HG02981 (cell line): ENCODE data around the gene SLC38A1.
"Not testable (repeated sequence)": the region's sequence is repeated elsewhere in the genome, so short reads cannot be mapped to it uniquely, and the experiment has no call there.

Source experiments
- ATAC-seq: cut with Tn5 transposase; IDR thresholded peaks from one replicate; pipeline ENCODE4 v1.9.1; 2021; ENCODE audit warnings: mild to moderate bottlenecking, moderate library complexity; ENCODE audit not compliant: unreplicated experiment

SLC38A1 gene

DNA sequence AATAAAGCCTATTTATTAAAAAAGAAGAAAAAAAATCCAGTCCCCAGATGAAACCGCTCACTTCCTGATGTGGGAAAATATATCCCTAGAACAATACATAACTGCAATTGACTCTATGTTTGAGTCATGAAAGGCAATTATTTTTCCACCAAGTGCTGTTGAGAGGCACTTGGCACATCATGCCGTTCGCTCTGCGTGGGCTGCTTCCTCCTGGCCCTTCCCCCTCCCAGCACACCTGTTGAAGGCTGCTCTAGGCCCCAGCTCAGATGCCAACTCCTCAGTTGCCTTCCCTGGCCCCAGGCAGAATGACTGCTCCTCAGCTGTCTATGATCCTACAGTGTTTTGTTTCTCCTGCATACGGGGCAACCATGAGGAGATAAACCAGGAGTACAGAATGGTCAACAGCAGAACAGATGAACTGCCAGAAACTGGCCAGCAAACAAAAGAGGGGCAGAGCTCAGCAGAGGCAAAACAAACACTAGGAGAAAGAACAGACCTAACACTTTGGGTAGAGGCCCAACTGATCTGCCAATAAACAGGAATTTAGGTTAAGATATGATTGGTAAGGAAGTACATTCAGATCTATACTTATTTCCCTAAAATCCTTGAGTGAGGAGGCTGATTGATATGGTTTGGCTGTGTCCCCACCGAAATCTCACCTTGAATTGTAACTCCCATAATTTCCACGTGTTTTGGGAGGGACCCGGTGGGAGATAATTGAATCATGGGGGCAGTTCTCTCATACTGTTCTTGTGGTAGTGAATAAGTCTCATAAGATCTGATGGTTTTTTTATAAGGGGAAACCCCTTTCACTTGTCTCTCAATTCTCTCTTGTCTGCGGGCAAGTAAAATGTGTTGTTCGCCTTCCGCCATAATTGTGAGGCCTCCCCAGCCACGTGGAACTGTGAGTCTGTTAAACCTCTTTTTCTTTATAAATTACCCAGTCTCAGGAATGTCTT is 58.6 kb downstream of the SLC38A1 start:
- ATAC-seq: no peak

DNA sequence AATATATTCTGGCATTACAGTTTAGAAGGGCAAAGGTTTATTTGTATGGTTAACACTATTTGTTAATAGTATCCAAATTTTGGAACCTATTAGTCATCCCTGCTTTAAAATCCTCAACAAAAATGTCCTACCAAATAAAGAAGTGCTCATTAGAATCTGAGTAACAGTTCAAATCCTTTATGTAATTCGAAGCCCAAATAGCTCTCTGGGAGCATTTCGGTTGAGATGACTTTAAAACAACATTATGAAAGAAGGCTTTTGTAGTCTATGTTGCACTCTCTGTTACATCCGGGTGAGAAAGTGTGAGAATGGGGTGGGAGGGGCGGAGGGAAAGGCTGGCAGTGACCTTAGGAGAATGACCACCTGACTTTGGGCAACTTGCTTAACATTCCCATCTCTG is 59.7 kb downstream of the SLC38A1 start:
- no peak for ATAC-seq

DNA sequence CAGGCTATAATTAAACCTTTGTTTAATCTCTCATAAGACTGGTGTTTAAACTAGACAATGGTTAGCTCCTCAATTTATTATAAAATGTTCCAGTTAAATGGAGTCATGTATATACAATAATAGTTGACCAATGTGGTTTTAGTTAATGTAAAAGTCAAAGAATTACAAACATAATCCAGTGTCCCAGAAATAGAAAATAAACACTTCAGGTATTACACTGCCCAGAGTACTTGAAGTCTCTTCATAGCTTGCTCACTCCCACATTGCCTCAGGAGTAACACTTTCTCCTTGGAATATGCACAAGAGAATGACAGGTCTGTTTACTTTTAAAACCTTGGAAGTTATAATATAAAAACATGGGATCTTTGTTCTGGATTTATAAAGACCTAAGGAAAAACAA is 60.5 kb downstream of the SLC38A1 start:
- no peak for ATAC-seq

DNA sequence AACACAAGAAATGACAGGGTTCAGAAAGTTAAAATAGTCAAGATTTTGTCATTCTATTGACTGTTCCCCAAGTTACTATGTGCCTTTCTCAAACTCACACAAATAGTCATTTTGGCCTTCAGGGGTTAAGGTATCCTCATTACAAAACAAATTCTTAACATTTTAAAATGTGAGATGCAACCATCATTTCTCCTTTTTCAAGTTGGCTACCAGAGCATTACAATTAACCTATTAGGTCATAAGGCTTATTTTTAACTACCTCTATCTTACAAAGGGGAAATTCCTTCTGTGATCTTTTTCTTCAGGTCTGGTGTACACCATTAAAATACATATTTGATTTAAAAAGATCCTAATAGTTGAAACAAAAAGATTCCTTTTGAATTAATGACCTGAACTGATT is 61.2 kb downstream of the SLC38A1 start:
- ATAC-seq: no peak

DNA sequence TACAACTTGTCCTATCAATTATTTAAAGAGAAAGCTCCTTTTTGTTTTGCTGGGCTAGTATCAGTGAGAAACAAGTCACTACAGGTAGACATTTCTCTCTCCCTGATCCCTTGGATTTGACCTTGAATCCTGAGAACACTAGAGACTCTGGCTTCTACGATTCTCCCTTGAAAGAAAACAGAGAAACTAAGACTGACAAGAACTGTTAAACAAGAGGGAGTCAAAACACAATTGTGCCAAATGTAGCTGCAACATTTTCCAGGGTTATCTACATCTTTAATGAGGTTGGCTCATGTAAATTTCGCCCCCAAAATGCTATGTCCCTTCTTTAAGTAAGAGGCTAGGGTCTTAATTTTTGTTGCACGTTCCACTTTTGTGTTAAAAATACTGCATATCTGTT is 62.4 kb downstream of the SLC38A1 start:
- ATAC-seq: no peak

DNA sequence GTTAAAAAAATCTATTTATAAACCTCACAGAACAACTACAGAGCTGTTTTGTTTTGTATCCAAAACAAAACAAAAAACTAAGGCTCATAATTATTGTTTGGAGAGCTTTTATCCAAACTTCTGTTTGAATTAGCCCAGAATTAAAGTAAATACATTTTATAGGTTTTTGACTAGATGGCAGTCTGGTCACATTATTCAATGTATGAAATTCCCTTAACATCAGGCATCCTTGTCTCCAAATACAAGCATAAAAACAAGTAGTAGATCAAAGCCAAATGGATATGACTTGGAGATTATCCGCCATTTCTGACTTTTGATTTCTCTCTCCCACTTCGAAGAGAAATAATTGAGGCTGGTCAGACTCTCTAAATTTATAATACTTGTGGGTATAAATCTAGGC is 63.5 kb downstream of the SLC38A1 start:
- ATAC-seq: no peak

DNA sequence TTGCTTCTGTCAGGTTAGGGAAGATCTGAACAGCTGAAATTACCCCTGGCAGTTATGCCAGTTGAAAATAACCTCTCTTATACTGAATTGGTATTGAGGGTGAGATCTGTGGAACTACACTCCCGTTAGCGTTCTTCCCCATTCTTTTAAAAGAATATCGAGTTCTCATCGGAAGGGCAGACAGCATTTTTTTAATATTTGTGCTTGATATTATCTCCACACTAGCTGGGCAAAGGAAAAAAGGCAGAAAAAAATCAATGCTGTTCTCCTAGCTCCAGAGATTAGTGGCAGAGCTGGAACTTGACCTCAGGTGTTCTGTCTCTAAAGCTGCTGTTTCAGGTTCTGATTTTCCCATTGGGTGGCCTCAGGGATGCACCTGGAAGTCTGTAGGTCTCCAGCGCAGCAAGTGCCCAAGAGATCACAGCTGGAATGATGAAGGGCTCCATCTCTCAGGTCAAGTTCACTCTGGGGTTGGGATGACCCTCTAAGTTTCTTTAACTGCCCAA is 67.5 kb downstream of the SLC38A1 start:
- ATAC-seq: no peak

DNA sequence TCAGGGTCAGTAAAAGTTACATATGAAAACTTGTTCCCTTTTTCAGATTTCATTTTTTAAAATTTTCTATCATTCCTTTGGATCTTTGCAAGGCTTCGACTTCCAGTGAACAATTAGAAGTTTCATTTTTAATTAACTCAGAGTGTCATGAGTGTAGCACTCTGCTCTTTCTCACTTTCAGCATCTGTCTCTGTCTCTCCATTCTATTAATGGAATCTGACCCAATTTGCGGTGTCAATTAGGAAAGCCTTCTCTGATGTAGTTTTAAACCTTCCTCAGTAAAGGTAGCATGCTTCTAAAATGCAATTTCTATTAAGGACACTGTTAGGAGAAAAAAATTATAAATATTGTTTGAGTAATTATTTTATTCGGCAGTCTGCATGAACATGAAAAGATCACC is 68.3 kb downstream of the SLC38A1 start:
- ATAC-seq: no peak

DNA sequence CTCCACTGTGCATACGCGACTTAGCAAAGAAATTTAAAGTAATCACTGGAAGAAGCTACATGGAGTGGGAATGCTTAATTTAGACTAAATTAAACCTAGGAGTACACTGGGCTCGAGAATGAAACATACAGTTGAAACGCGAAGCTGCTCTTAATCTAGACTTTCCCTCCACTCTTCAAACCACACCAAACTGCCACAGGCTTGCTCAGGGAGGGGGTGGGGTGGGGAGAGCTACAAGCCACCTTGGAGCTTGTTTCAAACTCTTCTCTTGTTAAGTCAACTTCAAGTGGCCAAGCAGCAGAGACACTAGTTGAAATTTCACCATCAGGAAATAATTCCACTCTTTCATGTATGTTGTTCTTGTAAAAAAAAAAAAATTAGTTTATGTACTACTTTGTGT is 69.9 kb downstream of the SLC38A1 start:
- no peak for ATAC-seq

DNA sequence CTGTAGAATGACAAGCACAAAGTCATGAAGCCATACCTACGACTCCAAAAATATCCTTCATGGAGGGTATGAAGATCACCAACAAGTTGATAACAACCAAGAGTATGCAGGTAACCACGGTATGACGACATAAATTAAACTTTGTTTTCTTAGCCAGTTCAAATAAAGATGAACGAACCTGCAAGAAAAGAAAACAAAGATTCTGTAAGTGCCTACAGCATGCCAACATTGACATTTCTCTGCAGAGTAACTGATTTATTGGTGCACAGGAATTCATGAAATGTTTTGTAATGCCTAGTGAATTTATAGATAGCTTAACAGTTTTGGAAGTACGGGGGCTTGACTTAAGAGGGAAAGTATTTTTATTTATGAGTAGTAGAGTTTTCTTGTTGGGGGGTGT is 71.0 kb downstream of the SLC38A1 start:
- ATAC-seq: no peak

DNA sequence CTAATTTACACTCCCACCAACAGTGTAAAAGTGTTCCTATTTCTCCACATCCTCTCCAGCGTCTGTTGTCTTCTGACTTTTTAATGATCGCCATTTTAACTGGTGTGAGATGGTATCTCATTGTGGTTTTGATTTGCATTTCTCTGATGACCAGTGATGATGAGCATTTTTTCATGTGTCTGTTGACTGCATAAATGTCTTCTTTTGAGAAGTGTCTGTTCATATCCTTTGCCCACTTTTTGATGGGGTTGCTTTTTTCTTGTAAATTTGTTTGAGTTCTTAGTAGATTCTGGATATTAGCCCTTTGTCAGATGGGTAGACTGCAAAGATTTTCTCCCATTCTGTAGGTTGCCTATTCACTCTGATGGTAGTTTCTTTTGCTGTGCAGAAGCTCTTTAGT is 78.3 kb downstream of the SLC38A1 start:
- ATAC-seq: not testable (repeated sequence)

DNA sequence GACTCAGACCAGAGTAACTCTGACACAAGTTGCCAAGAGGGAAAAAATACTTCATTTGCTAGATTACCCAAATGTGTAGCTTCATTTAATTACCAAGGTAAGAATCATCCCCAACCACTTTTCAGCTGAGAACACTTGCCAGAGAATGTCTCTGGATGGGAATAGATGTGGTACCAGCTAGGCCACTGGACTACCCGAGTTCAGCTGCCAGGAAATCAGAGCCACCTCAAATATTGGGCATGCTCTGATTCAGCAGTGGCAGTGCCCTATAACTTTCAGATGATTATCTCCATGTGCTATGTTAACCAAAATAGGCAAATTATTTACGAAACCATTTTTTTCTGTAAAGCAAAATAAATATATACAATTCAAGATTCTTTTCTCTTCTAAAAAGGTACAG is 80.7 kb downstream of the SLC38A1 start:
- ATAC-seq: no peak

DNA sequence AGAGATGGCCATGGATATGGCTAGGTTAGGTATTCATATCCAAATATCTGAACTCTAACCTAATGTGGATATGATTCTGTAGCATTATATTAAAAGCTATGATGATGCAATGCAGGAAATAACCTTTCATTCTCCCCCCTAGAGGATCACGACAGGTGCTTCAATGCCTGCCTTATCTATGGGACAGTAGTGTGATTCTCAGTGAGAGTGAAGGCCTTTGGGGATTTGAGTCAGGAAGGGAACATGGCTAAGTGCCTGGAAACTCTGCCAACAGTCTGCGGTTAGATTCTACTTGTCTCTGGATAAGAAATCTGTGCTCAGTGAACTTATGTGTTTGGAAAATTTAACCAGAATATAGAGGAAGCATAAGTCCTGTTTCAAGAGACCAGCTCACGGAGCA is 81.8 kb downstream of the SLC38A1 start:
- no peak for ATAC-seq

DNA sequence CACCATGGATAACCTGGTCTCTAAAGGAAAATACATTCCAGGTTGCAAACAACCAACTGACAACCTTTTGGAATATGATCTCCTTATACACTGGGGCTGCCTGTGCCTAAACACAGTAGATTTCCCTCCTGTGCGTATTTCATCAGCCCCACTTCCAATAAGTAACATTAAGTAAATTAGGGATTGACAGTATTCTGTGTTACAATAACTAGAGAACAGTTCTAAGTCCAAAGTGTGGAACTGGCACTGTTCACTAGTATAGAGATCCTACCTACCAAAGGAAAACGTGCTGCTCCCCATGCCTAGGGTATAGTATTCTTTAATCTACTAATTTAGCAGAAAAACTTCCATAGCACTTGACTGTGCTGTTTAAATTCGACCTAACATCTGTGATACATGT is 82.8 kb downstream of the SLC38A1 start:
- no peak for ATAC-seq

DNA sequence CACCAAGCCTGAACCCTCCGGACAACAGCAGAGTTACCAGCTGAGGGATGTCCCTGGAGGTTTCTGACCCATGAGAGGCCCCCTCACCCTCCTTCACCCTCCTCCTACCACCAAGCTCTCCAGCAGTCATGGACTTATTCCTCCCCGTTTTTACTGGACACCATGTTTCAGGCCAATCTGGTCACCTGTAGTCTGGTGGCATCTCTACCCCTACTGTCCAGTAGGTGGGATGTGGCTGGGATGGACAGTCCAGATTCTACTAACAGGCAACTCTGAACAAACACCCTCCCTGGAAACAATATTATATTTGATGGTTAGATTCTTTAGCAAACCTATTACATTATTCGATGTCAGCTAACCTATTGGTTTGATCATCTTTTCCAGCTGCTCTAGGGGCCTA is 83.2 kb downstream of the SLC38A1 start:
- ATAC-seq: no peak

DNA sequence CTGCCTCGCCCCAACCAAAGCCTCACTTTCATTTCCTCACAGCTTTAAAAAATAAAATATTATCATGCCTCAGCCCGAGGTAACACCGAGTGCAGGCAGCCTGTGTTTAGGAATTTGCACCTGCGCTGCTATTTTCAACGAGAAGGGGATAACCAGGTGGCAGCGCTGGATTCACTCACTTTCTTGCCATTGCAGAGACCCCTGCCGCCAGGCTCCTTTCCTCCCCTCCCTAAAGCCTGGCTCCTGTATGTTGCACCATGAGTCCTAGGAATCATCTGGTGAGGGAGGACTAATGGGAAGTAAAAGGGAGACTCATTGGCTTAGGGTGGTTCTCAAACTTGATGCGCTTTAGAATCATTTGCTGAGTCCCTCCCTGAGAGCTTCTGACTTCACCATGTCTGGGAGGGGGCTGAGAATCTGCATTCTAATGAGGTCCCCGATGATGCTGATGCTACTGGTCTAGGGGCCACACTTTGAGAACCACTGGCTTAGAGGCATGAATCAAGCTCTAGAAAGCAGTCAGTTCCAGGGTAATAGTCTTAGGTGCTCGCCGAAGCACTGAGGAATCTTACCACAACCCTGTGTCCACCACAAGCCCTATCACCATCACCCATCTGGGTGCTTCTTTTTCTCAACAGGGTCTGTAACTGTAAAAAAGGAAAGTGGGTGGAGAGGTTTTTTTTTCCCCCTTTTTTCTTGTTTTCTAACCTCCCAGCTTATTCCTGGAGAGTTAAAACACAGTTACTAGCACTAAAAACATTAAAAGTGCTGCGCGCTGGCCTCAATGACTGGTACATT is 83.8 kb downstream of the SLC38A1 start:
- no peak for ATAC-seq

DNA sequence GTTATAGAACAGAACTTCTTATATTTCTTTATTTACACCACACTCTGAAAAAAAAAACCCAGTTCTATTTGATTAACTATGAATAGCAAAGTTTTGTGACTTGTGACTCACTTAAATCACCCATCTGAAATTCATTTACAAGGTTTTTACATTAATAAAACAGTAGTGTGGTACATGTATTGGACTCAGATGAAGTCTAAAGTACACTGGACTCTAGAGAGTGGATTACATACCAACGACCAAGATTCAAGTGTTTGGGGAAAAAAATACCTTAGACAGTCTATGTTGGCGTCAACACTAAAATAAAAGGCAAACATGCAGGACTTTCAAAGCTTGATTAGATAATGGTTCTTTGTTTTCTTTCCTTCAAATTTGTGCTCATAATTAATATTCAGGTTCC is 85.7 kb downstream of the SLC38A1 start:
- no peak for ATAC-seq

DNA sequence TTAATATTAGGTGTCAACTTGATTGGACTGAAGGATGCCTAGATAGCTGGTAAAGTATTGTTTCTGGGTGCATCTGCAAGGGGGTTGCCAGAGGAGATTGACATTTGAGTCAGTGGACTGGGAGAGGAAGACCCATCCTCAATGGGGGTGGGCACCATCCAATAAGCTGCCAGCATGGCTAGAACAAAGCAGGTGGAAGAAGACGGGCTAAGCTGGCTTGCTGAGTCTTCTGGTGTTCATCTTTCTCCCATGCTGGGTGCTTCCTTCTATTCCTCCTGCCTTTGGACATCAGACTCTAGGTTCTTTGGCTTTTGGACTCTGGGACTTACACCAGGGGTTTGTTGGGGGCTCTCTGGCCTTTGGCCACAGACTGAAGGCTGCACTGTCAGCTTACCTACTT is 87.4 kb downstream of the SLC38A1 start:
- ATAC-seq: no peak

DNA sequence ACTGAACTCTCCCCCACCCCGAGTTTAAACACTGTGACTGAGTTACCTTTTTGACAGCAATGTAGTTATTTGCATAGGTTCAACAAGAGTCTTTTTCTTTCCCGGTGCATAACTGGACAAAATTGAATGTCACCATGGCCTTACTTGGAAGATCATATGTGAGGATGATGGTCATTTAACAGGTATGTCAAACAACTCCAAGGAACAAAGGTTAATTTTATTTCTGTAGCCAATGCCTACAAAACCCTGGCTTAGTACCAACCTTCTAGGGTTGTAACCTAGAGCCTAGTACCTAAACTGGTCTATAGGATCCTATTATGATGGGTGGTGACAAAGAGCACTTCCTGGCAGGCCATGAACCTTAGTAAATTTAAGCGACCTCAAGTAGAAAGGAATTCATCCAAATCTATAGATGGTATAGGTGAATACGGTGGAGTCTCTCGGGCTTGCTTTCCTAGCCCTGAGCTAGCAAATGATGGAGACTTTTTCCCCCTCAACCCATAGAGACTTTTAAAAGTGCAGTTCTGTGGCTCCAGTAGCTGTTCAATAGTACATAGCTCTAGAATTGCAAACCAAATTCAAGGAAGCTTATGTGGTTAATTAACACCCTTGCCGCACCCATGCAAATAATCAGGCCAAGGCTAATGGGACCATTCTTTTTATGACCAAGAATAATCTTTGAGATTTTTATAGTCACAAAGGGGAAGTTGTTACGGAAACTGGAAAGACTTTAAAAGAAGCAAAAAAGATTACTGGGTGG is 89.0 kb downstream of the SLC38A1 start:
- ATAC-seq: peak; percentile 55

DNA sequence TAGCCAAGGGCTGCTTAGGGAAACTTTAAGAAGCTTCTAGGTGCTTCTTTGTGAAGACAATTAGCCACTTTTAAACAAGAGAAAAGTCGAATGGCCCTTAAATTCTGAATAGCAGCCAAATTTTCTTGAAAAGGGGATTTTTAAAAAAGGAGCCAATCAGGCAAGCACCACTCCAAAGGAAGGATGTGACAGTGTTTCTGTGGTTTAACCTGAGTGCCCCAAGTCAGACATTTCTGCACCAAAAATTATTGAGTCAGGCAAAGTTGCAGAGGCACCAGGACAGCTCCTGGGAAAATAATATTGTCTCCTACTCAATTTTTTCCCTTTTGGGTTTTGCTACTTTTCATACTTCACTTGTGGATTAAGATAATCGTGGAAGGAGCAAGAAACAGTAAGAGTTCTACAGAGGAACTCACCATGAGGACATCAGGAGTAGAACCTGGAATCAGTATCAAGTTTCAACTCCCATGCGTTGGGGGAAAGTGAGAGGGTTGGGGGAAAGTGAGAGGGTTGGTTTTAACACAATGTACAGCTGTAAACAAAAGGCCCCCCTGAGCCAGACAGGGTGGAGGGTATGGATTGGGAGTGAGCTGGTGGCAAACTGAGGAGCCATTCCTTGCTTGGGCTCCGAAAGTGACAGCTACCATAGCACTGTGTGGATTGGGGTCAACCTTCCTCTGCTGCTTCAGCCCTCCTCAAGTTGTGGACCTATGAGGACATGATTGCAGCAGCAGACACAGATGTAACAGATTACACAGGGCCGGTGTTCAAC is 90.8 kb downstream of the SLC38A1 start:
- no peak for ATAC-seq
